HCEC 1CT (cell line): ENCODE results near the gene ARNT2.
"Not testable (repeated sequence)": the region's sequence is repeated elsewhere in the genome, so short reads cannot be mapped to it uniquely, and the experiment has no call there.

Source experiments
- DNase-seq: peaks from one replicate; pipeline ENCODE4 v3.0.0-alpha.2; 2017

The ARNT2 gene

GRCh38 chr15:80494351-80494751, 90.2 kb downstream of the ARNT2 start:
- DNase-seq = peak; percentile 68

GRCh38 chr15:80494756-80495155, 90.6 kb downstream of the ARNT2 start:
- no peak for DNase-seq

- no peak for DNase-seq
Measured at GRCh38 chr15:80495401-80495942, 91.3 kb downstream of the ARNT2 start.

GRCh38 chr15:80496096-80496495, 91.9 kb downstream of the ARNT2 start:
- no peak for DNase-seq

GRCh38 chr15:80497221-80497620, 93.0 kb downstream of the ARNT2 start:
- no peak for DNase-seq

GRCh38 chr15:80498652-80499051, 94.5 kb downstream of the ARNT2 start:
- DNase-seq = no peak

- no peak for DNase-seq
Measured at GRCh38 chr15:80500021-80500420, 95.8 kb downstream of the ARNT2 start.

GRCh38 chr15:80501476-80501875, 97.3 kb downstream of the ARNT2 start:
- DNase-seq = no peak

- no peak for DNase-seq
Measured at GRCh38 chr15:80502782-80503181, 98.6 kb downstream of the ARNT2 start.

GRCh38 chr15:80503319-80503952, 99.3 kb downstream of the ARNT2 start:
- DNase-seq = no peak

- no peak for DNase-seq
Measured at GRCh38 chr15:80504931-80505330, 100.7 kb downstream of the ARNT2 start.

GRCh38 chr15:80506286-80506893, 102.2 kb downstream of the ARNT2 start:
- DNase-seq = no peak

- no peak for DNase-seq
Measured at GRCh38 chr15:80507131-80507530, 102.9 kb downstream of the ARNT2 start.

GRCh38 chr15:80507638-80508316, 103.6 kb downstream of the ARNT2 start:
- DNase-seq = peak; percentile 75

- DNase-seq = no peak
Measured at GRCh38 chr15:80508783-80509182, 104.6 kb downstream of the ARNT2 start.

GRCh38 chr15:80509800-80510199, 105.6 kb downstream of the ARNT2 start:
- DNase-seq = no peak

GRCh38 chr15:80510985-80511384, 106.8 kb downstream of the ARNT2 start:
- not testable (repeated sequence) for DNase-seq

GRCh38 chr15:80512726-80513660, 108.8 kb downstream of the ARNT2 start:
- peak; percentile 38 for DNase-seq

GRCh38 chr15:80514071-80514780, 110.0 kb downstream of the ARNT2 start:
- DNase-seq = peak; percentile 91

GRCh38 chr15:80517290-80517689, 113.1 kb downstream of the ARNT2 start:
- no peak for DNase-seq

GRCh38 chr15:80518522-80518921, 114.3 kb downstream of the ARNT2 start:
- no peak for DNase-seq

GRCh38 chr15:80523746-80524145, 119.6 kb downstream of the ARNT2 start:
- no peak for DNase-seq
